Measurements from ENCODE around the gene MAFG. TPM values are rescaled to one million over a fixed set of nuclear protein-coding genes. Genes with fewer than 3 reads are reported as not detected.
A peak's percentile ranks its signal among the peaks of the same experiment; 100 is the strongest.

MAFG gene
- total RNA-seq, 6 experiments from 2014 or later: 7.4 to 12.9 (median 9.2) TPM

DNA sequence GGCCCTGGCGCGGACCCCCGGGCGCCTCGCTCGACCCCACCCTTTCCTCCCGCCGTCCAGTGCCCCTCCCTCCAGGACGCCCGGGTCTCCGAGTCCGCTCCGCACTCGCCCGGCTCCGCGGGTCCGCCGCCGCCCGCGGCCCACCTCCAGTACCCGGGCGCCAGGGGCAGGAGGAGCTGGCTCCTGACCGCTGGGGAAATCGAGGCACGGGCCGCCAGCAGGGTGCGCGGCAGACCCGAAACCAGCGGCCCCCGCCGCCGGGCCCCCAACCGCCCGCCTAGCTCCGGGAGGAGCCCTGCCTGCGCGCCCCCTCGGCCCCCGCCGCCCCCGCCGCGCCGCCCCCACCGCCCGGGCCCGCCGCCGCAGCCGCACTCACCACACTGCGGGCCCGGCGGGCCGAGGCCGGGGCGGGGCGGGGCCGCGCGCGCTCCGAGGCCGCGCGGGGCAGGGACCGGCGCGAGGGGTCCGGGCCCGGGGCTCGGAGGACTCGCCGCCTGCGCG is 333 bp downstream of the MAFG start:
- 0% methylated on average over 6 of the region's 78 CpGs for WGBS (ENCODE audit: insufficient coverage, low coverage, low lambda C conversion rate, missing lambda C conversion rate)
- no peak for ATAC-seq
- peak overlapping the region; percentile 69 to 96 (median 86) for H3K4me3 ChIP-seq
- no peaks in the 10 kb centered on the region for H3K27me3 ChIP-seq
- no peak for DNase-seq
- peaks cover 0 to 44% (median 22%) of the 10 kb centered on the region in 4 donors for H3K4me1 ChIP-seq
- TF ChIP-seq, protein P1, sequence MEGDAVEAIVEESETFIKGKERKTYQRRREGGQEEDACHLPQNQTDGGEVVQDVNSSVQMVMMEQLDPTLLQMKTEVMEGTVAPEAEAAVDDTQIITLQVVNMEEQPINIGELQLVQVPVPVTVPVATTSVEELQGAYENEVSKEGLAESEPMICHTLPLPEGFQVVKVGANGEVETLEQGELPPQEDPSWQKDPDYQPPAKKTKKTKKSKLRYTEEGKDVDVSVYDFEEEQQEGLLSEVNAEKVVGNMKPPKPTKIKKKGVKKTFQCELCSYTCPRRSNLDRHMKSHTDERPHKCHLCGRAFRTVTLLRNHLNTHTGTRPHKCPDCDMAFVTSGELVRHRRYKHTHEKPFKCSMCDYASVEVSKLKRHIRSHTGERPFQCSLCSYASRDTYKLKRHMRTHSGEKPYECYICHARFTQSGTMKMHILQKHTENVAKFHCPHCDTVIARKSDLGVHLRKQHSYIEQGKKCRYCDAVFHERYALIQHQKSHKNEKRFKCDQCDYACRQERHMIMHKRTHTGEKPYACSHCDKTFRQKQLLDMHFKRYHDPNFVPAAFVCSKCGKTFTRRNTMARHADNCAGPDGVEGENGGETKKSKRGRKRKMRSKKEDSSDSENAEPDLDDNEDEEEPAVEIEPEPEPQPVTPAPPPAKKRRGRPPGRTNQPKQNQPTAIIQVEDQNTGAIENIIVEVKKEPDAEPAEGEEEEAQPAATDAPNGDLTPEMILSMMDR (IDR thresholded peaks at IDR 0.05): no peak
- TF ChIP-seq POLR2A (IDR thresholded peaks at IDR 0.05): no peak
- no peaks in the 10 kb centered on the region for H3K9me3 ChIP-seq
- intact Hi-C loops (cut with DNase I): no loop called here
- H3K36me3 ChIP-seq: peaks cover 0 to 5% (median 2%) of the 10 kb centered on the region in 4 donors
- H3K27ac ChIP-seq: peak overlapping the region; percentile 84 to 97 (median 97)

DNA sequence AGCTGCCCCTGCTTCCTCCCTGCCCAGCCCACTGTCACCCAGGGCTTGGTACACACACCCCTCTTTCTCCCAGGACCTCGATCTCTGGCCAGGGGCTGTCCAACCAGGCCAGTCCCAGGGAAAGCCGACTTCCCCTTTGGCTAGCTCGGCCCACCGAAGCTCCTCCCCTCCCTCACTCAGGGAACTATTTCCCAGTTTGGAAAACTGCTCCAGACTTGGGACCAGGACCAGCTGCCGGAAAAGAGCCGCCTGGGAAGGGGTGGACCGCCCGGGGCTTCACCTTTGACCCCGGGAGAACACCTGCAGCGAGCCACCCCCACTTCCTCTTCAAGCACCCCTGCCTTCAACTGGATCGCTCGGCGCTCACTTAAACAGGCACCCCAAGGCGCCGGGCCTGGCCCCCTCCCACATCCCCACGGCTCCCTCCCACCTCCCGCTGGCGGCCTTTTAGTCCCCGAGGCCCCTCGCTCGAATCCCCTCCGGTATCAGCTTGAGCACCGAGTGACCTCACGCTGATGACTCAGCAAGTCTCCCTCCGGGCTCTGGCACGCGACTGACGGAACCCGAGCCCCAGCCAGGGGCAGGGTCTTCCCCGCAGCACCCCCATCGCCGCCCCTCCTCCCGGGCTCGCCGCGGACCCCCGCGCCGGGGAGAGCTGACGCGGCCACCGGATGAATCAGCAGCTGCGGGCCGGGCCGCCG is 934 bp downstream of the MAFG start:
- WGBS (ENCODE audit: insufficient coverage, low coverage, low lambda C conversion rate, missing lambda C conversion rate): 0% methylated on average over 14 of the region's 46 CpGs
- ATAC-seq (peak; percentile 64 to 71 (median 68)), DNase-seq (peak; percentile 89 to 92 (median 92))
- Histone ChIP-seq H3K36me3 (peaks cover 0 to 10% (median 4%) of the 10 kb centered on the region in 4 donors), H3K27ac (peak overlapping the region; percentile 84 to 97 (median 97)), H3K4me1 (peaks cover 0 to 50% (median 27%) of the 10 kb centered on the region in 4 donors), H3K4me3 (peak overlapping the region; percentile 69 to 96 (median 86)), H3K27me3 (no peaks in the 10 kb centered on the region), H3K9me3 (no peaks in the 10 kb centered on the region)
- TF ChIP-seq POLR2A (IDR thresholded peaks at IDR 0.05): peak; percentile 73
- TF ChIP-seq, protein P1 (IDR thresholded peaks at IDR 0.05): no peak
- intact Hi-C loops (cut with DNase I): no loop called here

DNA sequence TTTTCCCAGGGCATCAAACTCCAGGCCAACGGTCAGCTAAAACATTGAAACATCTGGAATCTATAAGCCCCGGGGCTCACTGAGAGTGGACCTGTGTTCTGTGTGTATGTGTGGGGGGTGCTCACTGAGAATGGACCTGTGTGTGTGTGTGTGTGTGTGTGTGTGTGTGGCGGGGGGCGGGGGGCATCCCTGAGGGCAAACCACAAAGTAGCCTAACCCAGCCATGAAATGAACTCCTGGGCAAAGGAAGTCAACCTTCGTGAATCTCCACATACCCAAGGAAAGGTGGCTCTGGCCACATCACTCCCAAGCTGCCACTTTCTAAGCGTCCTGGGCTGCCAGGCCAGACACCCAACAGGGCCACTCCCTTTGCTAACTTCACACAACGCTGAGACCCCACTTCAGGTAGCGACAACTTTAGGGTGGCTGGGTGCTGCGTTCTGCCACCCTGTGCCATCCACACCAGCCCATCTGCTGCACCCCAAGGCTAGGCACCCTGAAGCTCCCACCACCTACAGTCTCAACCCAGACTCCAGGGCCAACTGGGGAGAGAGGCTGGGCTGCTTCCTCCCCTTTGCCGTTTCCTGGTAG is 1.6 kb downstream of the MAFG start:
- TF ChIP-seq POLR2A (IDR thresholded peaks at IDR 0.05): no peak
- TF ChIP-seq, protein P1 (IDR thresholded peaks at IDR 0.05): no peak
- Histone ChIP-seq H3K4me1 (peaks cover 0 to 56% (median 30%) of the 10 kb centered on the region in 4 donors), H3K36me3 (peaks cover 0 to 10% (median 4%) of the 10 kb centered on the region in 4 donors), H3K4me3 (peak overlapping the region; percentile 69 to 96 (median 86)), H3K27ac (peak overlapping the region; percentile 84 to 97 (median 97)), H3K27me3 (no peaks in the 10 kb centered on the region), H3K9me3 (no peaks in the 10 kb centered on the region)
- intact Hi-C loops (cut with DNase I): no loop called here
- DNase-seq (no peak), ATAC-seq (no peak)
- 34% methylated on average over 6 of the region's 10 CpGs for WGBS (ENCODE audit: insufficient coverage, low coverage, low lambda C conversion rate, missing lambda C conversion rate)

DNA sequence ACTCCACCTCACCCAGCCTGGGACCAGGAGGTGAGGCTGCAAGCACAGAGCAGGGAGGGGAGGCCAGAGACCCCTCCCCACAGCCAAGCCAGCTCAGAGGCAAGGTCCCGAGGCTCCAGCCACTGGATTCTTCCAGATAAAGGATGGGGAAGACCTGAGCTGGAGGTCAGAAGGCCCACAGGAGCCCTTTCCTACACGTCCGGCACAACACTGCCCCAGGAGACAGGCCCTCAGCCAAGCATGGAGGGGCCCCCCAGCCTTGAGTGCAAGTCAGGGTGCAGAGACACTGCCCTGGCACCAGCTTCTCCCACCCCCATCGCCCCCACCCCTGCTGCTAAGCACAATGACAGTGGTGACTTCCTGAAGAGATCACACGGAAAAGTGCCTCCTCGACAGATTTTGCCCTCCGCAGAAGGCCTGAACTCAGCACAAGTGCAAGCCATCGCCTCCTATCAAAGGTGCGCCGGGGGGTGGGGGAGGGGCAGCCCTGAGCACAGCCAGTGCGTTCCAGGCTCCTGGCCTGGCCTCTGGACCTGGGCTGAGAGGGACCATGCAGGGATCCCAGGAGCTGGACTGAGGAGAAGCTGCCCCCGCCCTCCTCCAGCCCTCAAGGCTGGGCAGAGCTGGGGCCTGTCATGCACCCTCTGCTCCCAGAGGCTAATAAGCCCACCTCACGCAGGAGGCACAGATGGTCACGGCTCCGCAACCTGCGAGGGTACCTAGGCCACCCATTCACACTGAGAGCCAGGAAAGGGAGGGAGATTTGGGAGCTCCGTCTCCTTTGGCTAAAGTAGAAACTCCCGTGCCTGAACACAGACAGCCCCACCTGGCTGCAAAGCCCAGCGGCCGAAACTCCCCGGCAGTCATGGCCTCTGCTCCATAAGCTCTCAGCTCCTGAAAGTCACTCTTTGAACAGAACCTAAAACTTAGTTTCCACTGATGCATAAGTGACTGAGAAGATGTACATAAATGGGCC is 2.7 kb downstream of the MAFG start:
- Histone ChIP-seq H3K27ac (peak overlapping the region in 2 of 3 donors; percentile 54 to 80), H3K27me3 (no peaks in the 10 kb centered on the region), H3K4me3 (peak overlapping the region; percentile 1 to 57 (median 5)), H3K36me3 (peaks cover 0 to 10% (median 4%) of the 10 kb centered on the region in 4 donors), H3K4me1 (peaks cover 0 to 64% (median 31%) of the 10 kb centered on the region in 4 donors), H3K9me3 (no peaks in the 10 kb centered on the region)
- TF ChIP-seq POLR2A (IDR thresholded peaks at IDR 0.05): no peak
- TF ChIP-seq, protein P1 (IDR thresholded peaks at IDR 0.05): no peak
- DNase-seq: peak in 2 of 3 donors; percentile 86 to 87
- 29% methylated on average over 11 of the region's 21 CpGs for WGBS (ENCODE audit: insufficient coverage, low coverage, low lambda C conversion rate, missing lambda C conversion rate)
- intact Hi-C loops (cut with DNase I): no loop called here
- peak; percentile 6 to 48 (median 30) for ATAC-seq
